NCI-H69 (cell line): Measurements from ENCODE around the gene COIL.

Experiments used
- DNase-seq: peaks from one replicate; lab custom pipeline; 2025; lab: John Stamatoyannopoulos, UW

COIL gene

GRCh38 chr17:56935461-56935860 lies 25.4 kb downstream of the COIL start:
- no peak for DNase-seq

- no peak for DNase-seq
These were observed 26.6 kb downstream of the COIL start for GRCh38 chr17:56934280-56934679.

DNA sequence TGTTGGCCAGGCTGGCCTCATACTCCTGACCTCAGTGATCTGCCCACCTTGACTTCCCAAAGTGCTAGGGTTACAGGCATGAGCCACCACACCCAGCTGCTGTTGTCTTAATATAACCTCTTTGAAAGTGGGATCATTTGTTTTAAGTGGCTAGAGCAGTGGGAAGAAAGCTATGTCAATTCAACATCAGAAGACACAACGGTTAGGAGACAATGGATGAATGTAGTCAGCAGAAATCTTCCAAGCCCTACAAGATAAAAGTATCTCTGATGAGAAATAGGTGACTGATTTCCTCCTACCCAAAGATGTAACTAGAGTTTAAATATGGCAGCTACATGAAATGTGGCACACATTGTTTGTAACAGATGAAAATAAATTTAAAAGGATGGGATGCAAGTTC lies 27.0 kb downstream of the COIL start:
- no peak for DNase-seq

DNA sequence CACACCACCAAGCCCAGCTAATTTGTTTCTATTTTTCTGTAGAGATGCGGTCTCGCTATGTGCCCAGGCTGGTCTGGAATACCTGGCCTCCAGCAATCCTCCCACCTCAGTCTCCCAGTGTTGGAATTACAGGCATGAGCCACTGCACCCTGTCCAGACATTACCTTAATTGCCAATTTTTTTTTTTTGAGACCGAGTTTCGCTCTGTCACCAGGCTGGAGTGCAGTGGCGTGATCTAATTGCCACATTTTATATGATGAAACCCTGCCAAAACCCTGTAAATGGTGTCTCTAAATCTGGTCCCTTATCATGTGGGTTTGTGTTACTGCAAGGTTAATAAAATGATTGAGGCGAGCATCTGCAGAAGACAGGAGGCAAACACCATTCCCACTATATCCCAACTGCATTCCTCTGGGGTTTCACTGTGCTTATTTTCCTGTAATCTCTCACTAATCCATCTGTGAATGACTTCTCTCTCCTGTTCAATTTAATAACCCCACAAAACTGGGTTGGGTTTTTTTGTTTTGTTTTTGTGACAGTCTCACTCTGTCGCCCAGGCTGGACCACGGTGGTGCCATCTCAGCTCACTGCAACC lies 27.6 kb downstream of the COIL start:
- DNase-seq, result no peak

GRCh38 chr17:56930739-56931337 lies 30.0 kb downstream of the COIL start:
- no peak for DNase-seq

DNA sequence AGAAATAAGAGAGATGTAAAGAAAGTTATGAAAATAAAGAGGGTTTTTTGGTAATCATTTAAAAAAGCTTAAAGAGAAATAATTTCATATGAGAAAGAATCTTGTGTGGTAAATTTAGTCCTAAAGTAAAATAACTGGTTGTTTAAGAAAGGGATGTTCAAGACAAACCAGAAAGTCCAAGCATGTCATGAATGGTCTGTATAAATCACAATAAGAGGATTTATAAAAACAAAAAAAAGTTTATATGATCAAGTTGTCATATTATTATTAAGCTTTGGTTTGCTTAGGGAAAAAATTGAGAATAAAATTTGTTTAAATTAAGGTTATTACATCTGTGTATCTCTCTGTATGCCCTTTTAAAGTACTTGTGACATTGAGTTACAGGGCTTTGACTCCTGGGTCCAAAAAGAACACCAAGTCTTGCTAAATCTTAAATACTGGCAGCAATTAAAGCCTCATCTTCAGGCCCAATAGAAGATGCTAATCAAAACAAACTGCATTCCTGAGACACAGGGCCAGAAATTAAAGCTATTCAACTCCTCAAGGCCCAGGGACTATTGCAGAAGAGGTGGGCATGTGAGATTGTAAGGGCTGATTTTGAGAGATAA lies 31.4 kb downstream of the COIL start:
- DNase-seq, result peak; percentile 37

DNA sequence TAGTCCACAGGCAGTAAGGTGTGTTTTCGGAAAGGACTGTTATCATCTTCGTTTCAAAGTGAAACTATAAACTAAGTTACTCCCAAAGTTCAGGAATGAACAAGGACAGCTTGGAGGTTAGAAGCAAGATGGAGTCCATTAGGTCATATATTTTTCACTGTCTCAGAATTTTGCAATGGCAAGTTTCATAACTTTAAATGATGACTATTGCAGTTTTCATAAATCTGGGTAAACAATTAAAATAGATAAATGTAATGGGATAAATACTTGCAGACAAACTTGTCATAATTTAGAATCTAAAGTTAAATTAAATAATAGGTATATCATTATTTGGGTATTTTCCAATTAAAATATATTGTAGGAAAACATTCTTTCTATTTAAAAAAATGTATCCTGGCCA lies 32.3 kb downstream of the COIL start:
- DNase-seq, result no peak

DNA sequence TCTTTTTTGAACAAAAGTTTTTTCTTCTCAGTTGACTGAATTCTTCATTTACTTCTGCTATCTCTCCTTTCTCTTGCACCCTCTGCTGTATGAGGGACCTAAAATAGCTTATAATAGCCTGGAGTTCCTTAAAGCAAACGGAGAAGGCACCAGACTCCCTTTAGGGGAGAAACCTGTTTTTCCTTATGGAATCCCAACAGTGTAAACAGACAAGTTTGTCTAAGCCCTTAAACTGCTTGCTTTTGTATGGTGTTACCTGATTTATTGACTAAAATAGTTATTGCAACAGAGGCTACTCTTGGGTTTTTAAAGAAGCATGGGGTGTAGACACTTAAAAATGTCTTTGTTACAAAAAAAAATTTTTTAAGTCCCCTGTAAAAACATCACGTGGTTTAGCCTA lies 34.1 kb downstream of the COIL start:
- no peak for DNase-seq

- DNase-seq, result no peak
These were observed 34.6 kb downstream of the COIL start for GRCh38 chr17:56926270-56926669.

DNA sequence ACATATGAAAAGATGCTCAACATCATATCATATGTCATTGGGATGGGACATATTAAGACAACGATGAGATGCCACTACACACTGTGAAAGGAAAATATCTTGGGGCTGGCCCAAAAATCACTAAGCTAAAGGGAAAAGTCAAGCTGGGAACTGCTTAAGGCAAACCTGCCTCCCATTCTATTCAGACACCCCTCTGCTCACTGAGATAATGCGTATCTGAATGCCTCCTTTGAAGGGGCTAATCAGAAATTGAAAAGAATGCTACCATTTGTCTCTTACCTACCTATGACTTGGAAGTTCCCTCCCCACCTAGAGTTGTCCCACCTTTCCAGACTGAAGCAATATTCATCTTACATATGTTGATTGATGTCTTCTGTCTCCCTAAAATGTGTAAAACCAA lies 35.8 kb downstream of the COIL start:
- no peak for DNase-seq

- DNase-seq, result no peak
These were observed 41.1 kb downstream of the COIL start for GRCh38 chr17:56919717-56920116.

DNA sequence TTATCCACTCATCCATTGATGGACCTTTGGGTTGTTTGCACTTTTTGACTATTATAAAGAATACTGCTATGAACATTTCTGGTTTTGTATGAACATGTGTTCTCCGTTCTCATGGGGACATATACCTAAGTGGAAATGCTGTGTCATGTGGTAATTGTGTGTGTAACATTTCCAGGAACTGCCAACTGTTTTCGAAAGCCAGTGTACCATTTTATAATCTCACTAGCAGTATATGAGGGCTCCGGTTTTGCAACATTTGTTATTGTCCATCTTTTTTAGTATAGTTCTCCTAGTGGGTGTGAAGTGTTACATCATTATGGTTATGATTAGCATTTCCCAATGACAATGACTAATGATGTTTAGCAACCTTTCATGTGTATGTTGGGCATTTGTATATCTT lies 41.9 kb downstream of the COIL start:
- DNase-seq, result no peak

GRCh38 chr17:56917559-56918296 lies 43.1 kb downstream of the COIL start:
- DNase-seq, result no peak

DNA sequence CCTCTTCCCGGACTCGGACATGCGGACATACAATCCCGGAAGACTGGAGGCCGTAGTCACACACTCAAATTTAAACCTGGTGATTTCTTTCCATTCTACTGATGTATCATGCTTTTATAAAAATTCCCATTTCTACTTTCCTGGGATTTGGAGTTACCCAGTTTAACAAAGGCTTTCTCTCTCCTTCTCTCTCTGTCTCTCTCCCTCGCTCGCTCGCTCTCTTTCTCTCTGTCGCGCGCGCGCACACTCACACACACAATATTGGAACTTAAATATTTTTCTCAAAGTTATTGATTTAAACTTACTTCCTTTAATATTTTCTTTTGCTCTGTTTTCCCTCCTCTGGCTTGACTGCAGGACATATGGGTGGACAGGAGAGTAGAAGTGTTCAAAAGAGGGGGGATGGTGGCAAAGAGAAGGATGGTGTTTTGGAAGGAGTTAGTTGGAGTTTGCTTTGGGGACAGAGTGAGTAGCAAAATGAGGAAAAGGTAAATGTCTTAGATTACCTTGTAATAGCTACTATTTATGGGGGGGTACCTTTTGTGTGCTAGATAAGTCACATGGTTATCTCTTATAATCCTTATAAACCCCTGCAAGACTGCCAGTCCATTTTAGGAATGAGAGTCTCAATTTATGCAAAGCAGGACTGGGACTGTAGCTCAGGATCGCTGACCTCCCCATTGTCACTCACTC lies 46.1 kb downstream of the COIL start:
- DNase-seq, result peak; percentile 57

DNA sequence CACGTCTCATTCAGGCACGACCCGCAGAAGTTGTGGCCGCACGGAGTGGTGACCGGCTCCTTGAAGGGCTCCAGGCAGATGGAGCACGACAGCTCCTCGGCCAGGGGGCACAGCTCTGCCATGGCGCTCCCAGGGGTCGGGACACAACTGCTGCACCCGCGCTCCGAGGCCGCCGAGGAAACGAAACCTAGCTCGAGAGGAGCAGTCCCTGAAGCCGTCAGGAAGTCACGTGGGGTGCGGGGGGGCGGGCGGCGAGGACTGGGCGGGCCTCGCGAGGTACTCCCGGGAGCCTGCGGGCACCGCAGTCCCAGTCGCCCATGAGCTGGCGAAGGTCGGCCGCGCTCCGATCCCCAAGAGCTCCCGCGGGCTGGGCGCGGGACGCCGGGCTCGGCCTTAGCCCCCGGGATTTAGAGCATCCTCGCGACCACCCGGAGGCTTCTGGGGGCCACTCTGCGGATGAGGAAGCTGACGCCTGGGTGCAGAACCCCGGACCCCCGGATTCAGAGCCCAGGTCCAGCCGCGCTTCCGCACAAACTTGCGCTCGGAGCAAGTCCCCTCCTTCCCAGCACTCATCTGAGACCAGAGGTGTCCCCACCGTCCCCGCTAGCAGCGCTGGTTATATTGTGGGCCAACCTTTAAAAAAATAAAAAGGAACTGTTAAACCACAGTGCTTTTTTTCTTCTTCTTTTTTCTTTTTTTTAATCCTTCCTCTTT lies 46.8 kb downstream of the COIL start, which contains the start of gene TRIM25:
Gene TRIM25 (minus strand): TSS at position 183 of the 714 bp plus-strand sequence. CDS start 61 bp downstream, at position 122.
- DNase-seq, result peak; percentile 96

DNA sequence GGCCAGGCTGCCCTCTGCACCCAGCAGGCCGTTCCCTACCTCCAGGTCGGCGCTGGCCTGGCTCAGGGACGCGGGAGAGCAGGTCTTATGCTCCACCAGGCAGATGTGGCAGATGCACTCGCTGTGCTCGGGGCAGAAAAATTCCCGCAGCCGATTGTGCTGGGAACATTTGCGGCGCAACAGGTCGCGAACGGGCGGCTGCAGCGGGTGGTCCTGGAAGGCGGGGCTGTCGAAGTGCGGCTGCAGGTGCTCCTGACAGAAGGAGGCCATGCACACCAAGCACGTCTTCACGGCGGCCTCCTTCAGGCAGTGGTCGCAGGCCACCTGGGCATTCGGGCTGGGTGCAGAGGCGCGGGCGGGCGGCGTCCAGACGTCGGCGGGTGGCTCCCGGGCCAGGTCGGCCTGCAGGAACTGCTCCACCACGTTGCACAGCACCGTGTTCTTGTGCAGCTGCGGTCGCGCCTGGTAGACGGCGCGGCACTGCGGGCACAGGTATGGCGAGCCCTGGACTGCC lies 47.4 kb downstream of the COIL start:
- DNase-seq, result peak; percentile 85

DNA sequence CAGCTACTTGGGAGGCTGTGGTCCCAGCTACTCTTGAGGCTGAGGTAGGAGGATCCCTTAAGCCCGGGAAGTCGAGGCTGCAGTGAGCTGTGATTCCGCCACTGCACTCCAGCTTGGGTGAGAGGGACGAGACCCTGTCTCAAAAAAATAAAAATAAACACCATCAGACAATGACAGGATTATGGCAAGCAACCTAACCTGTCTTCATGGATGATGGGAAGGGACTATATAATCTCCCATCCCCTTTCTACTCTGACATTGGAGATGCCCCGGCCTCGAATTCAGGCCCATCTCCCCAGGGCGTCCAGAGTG lies 47.9 kb downstream of the COIL start:
- DNase-seq, result no peak

DNA sequence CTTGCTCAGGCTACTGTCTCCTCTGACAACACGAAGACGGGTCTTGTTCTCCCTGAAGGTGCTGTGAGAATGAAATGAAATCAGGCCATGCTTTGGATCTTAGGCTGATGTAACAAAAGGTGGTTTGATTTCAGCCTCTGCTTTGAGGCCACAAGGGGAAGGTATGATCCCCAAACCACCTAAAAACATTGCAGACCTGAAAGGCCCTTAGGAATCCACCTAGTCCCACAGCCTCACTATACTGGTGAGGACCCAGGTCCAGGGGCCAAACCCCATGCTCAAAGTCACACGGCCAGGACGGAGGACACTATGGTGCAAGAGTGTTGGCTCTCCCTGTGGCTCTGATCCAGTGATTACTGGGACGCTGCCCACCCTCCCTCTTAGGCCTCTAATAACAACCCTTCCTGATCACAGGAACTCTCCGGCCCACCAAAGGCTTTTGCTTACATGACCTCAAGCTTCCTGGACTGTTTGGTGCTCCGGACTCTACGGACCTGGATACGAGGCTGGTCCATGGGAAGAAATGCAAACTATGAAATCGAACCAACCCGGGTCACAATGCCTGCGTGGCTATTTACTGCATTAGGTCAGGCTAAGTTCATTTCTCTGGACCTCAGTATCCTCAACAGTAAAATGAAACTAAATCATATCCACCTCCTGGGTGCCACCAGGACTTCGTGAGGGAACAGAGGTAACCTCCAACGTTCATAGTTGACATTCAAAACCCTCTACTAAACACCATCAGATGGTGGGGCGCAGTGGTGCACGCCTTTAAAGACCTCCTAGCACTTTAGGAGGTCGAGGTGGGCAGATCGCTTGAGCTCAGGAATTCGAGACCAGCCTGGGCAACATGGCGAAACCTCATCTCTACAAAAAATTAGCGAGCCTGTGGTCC lies 48.5 kb downstream of the COIL start:
- no peak for DNase-seq

GRCh38 chr17:56910509-56911235 lies 50.2 kb downstream of the COIL start:
- peak; percentile 11 for DNase-seq
